ENCODE data around the gene HJURP.

DNA sequence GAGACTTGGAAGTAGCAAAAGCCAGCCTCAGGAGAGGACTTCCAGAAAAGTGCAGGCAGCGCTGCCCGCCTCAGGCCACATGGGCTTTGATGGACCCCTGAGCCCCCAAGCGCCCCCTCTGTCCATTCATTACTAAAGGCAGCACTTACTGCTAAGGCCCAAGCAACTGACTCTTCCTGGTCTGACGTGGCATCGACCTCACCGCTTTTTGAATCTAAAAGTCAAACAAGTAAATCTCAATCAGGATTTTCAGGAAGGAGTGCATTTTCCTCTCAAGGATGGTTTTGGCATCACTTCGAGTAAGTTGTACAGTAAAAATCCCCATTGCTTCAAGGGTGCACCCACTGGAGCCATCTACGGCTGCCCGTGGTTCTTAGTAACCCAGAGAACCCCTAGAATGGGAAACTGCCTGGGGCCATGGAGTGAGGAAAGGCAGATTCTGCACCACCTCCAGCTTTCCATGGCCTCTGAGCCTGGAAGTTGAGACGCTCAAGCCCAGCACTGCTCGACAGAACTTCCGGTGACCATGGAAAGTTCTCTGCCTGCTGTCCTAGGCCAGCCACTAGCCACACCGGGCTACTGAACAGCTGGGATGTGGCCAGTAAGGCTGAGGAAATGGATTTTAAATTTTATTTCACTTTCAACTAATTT is 7.0 kb downstream of the HJURP start:
- TF ChIP-seq, protein P1, sequence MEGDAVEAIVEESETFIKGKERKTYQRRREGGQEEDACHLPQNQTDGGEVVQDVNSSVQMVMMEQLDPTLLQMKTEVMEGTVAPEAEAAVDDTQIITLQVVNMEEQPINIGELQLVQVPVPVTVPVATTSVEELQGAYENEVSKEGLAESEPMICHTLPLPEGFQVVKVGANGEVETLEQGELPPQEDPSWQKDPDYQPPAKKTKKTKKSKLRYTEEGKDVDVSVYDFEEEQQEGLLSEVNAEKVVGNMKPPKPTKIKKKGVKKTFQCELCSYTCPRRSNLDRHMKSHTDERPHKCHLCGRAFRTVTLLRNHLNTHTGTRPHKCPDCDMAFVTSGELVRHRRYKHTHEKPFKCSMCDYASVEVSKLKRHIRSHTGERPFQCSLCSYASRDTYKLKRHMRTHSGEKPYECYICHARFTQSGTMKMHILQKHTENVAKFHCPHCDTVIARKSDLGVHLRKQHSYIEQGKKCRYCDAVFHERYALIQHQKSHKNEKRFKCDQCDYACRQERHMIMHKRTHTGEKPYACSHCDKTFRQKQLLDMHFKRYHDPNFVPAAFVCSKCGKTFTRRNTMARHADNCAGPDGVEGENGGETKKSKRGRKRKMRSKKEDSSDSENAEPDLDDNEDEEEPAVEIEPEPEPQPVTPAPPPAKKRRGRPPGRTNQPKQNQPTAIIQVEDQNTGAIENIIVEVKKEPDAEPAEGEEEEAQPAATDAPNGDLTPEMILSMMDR (IDR thresholded peaks at IDR 0.05) = no peak
- TF ChIP-seq POLR2A (IDR thresholded peaks at IDR 0.05) = no peak
